IMR-90 (cell line): ENCODE results near the gene VIPR2. TPM values are rescaled to one million over a fixed set of nuclear protein-coding genes. Genes with fewer than 3 reads are reported as not detected.

ENCODE experiments used
- ATAC-seq: fragments of 200-7000 bp; cut with Tn5 transposase; 2 replicates; pipeline ENCODE4 v1.9.1; 2020; ENCODE audit warnings: low read depth, mild to moderate bottlenecking, moderate library complexity
- BruUV-seq: library from RNA; stranded (reverse); fragments of 400-500 nt; replicated peaks from 2 replicates; lab custom pipeline; 2021; lab: Mats Ljungman, UMichigan
- CTCF ChIA-PET: fragments of 300-600 bp; formaldehyde crosslinking; extraction: SDS; loops from one replicate; lab custom pipeline; 2021; ENCODE audit warnings: antibody characterized with exemption; lab: Yijun Ruan, JAX
- POLR2A ChIA-PET: fragments of 300-600 bp; sonication (Branson Sonifier 250); formaldehyde crosslinking; loops from one replicate; lab custom pipeline; 2022; ENCODE audit warnings: antibody characterized with exemption; ENCODE audit not compliant: unreplicated experiment; lab: Charles Lee
- DNase-seq: peaks from one replicate; pipeline ENCODE4 v3.0.0; 2013
- H2AFZ ChIP-seq: replicated peaks from 2 replicates; pipeline ENCODE3; 2013; ENCODE audit warnings: low read length, mild to moderate bottlenecking; ENCODE audit not compliant: poor library complexity
- H2AK5ac ChIP-seq: 2 replicates; pipeline ENCODE4 v1.6.1; 2013; ENCODE audit warnings: low read depth, low read length, inconsistent platforms
- H2AK9ac ChIP-seq: replicated peaks from 2 replicates; pipeline ENCODE3; 2013; ENCODE audit warnings: mild to moderate bottlenecking, low read depth, low read length, moderate library complexity; ENCODE audit not compliant: poor library complexity
- H2BK120ac ChIP-seq: 2 replicates; pipeline ENCODE4 v1.6.1; 2013; ENCODE audit warnings: low read depth, low read length, inconsistent platforms
- H2BK15ac ChIP-seq: 3 replicates; pipeline ENCODE4 v1.6.1; 2013; ENCODE audit warnings: low read depth, low read length, inconsistent platforms
- H2BK20ac ChIP-seq: 2 replicates; pipeline ENCODE4 v1.6.1; 2013; ENCODE audit warnings: low read depth, mild to moderate bottlenecking, inconsistent platforms, low read length, moderate library complexity
- H2BK5ac ChIP-seq: 2 replicates; pipeline ENCODE4 v1.6.1; 2013; ENCODE audit warnings: mild to moderate bottlenecking, low read depth, low read length, inconsistent platforms; ENCODE audit not compliant: poor library complexity, severe bottlenecking
- H3K14ac ChIP-seq: replicated peaks from 2 replicates; pipeline ENCODE4 v1.6.1; 2013; ENCODE audit warnings: low read depth, low read length, inconsistent platforms
- H3K18ac ChIP-seq: 2 replicates; pipeline ENCODE4 v1.6.1; 2013; ENCODE audit warnings: low read depth, low read length, control low read depth
- H3K23ac ChIP-seq: 2 replicates; pipeline ENCODE4 v1.6.1; 2013; ENCODE audit warnings: low read depth, low read length, inconsistent platforms
- H3K27ac ChIP-seq: 2 replicates; pipeline ENCODE4 v1.5.1; 2013; ENCODE audit warnings: mild to moderate bottlenecking, control low read depth, low read length; ENCODE audit not compliant: insufficient read depth
- H3K27me3 ChIP-seq: 2 replicates; pipeline ENCODE4 v1.6.1; 2013; ENCODE audit warnings: low read length; ENCODE audit not compliant: control insufficient read depth, insufficient read depth
- H3K36me3 ChIP-seq: 2 replicates; pipeline ENCODE4 v1.6.1; 2013; ENCODE audit warnings: low read length, mixed read lengths; ENCODE audit not compliant: control insufficient read depth, insufficient read depth
- H3K4ac ChIP-seq: 2 replicates; pipeline ENCODE4 v1.6.1; 2013; ENCODE audit warnings: low read depth, low read length, inconsistent platforms
- H3K4me1 ChIP-seq: 2 replicates; pipeline ENCODE4 v1.6.1; 2013; ENCODE audit warnings: low read length, mixed read lengths; ENCODE audit not compliant: control insufficient read depth, insufficient read depth
- H3K4me2 ChIP-seq: 2 replicates; pipeline ENCODE4 v1.6.1; 2013; ENCODE audit warnings: low read depth, mild to moderate bottlenecking, control low read depth, low read length, moderate library complexity
- H3K4me3 ChIP-seq: 2 replicates; pipeline ENCODE4 v1.5.1; 2013; ENCODE audit warnings: low read depth, mild to moderate bottlenecking, control low read depth, low read length, moderate library complexity; ENCODE audit not compliant: insufficient read depth
- H3K56ac ChIP-seq: 2 replicates; pipeline ENCODE4 v1.6.1; 2013; ENCODE audit warnings: low read length, inconsistent platforms; ENCODE audit not compliant: insufficient read depth; ENCODE audit errors: extremely low read depth
- H3K79me1 ChIP-seq, 2 experiments: 2 replicates each; pipeline ENCODE4 v1.6.1; 2013; ENCODE audit warnings: low read length in 2 of 2, inconsistent platforms in 1 of 2, low read depth in 1 of 2
- H3K9ac ChIP-seq: 2 replicates; pipeline ENCODE4 v1.6.1; 2013; ENCODE audit warnings: low read depth, low read length, control low read depth
- H3K9me1 ChIP-seq: 2 replicates; pipeline ENCODE4 v1.6.1; 2013; ENCODE audit warnings: low read length, inconsistent platforms; ENCODE audit not compliant: insufficient read depth
- H3K9me3 ChIP-seq: 2 replicates; pipeline ENCODE4 v1.6.1; 2013; ENCODE audit warnings: low read length; ENCODE audit not compliant: control insufficient read depth, insufficient read depth
- H4K20me1 ChIP-seq: 2 replicates; pipeline ENCODE4 v1.6.1; 2013; ENCODE audit warnings: low read length, inconsistent platforms; ENCODE audit not compliant: insufficient read depth
- H4K5ac ChIP-seq: 2 replicates; pipeline ENCODE4 v1.6.1; 2013; ENCODE audit warnings: mild to moderate bottlenecking, low read depth, low read length, control low read depth
- H4K8ac ChIP-seq, 2 experiments: 2 replicates each; pipeline ENCODE4 v1.6.1; 2013; ENCODE audit warnings: low read depth in 2 of 2, low read length in 2 of 2, control low read depth in 1 of 2, inconsistent platforms in 1 of 2
- H4K91ac ChIP-seq: 2 replicates; pipeline ENCODE4 v1.6.1; 2013; ENCODE audit warnings: low read depth, low read length, inconsistent platforms; ENCODE audit not compliant: insufficient read depth
- BHLHE40 ChIP-seq: fragments of 150-350 bp; IDR thresholded peaks from 2 replicates; pipeline ENCODE4 v1.6.1; 2016; ENCODE audit warnings: mild to moderate bottlenecking, low read depth, low read length
- CEBPB ChIP-seq: IDR thresholded peaks from 2 replicates; pipeline ENCODE4 v1.6.1; 2012; ENCODE audit warnings: low read depth, low read length, improper control_type of control experiment
- CHD1 ChIP-seq: IDR thresholded peaks from 2 replicates; pipeline ENCODE4 v1.6.1; 2012; ENCODE audit warnings: low read depth, low read length, improper control_type of control experiment
- CTCF ChIP-seq: conservative IDR thresholded peaks from 2 replicates; pipeline ENCODE4 v1.5.1; 2012; ENCODE audit warnings: mild to moderate bottlenecking, low read depth, low read length, improper control_type of control experiment
- ELK1 ChIP-seq: fragments of 150-350 bp; IDR thresholded peaks from 2 replicates; pipeline ENCODE4 v1.6.1; 2016; ENCODE audit warnings: low read depth, mild to moderate bottlenecking, low read length, moderate library complexity, borderline replicate concordance
- FOS ChIP-seq: fragments of 150-350 bp; IDR thresholded peaks from 2 replicates; pipeline ENCODE4 v1.6.1; 2016; ENCODE audit warnings: low read depth, low read length
- MAFK ChIP-seq: IDR thresholded peaks from 2 replicates; pipeline ENCODE4 v1.6.1; 2012; ENCODE audit warnings: low read depth, low read length, improper control_type of control experiment
- MAZ ChIP-seq: IDR thresholded peaks from 2 replicates; pipeline ENCODE4 v1.6.1; 2012; ENCODE audit warnings: low read depth, mild to moderate bottlenecking, low read length, improper control_type of control experiment, moderate library complexity, borderline replicate concordance
- MXI1 ChIP-seq: IDR thresholded peaks from 2 replicates; pipeline ENCODE4 v1.6.1; 2012; ENCODE audit warnings: low read depth, mild to moderate bottlenecking, low read length, moderate library complexity, borderline replicate concordance
- NFE2L2 ChIP-seq: fragments of 150-350 bp; IDR thresholded peaks from 2 replicates; pipeline ENCODE4 v1.6.1; 2016; ENCODE audit warnings: low read depth, mild to moderate bottlenecking, low read length
- RAD21 ChIP-seq: IDR thresholded peaks from 2 replicates; pipeline ENCODE4 v1.6.1; 2012; ENCODE audit warnings: low read length, improper control_type of control experiment
- RCOR1 ChIP-seq: IDR thresholded peaks from 2 replicates; pipeline ENCODE4 v1.6.1; 2012; ENCODE audit warnings: mild to moderate bottlenecking, low read length, improper control_type of control experiment; ENCODE audit not compliant: insufficient replicate concordance
- RFX5 ChIP-seq: IDR thresholded peaks from 2 replicates; pipeline ENCODE4 v1.8.0; 2012; ENCODE audit warnings: low read depth, mild to moderate bottlenecking, low read length, moderate library complexity
- SMC3 ChIP-seq: fragments of 150-350 bp; IDR thresholded peaks from 2 replicates; pipeline ENCODE4 v1.6.1; 2016; ENCODE audit warnings: low read depth, mild to moderate bottlenecking, antibody characterized with exemption, low read length, moderate library complexity
- USF2 ChIP-seq: fragments of 150-350 bp; IDR thresholded peaks from 2 replicates; pipeline ENCODE4 v1.6.1; 2017; ENCODE audit warnings: mild to moderate bottlenecking, antibody characterized with exemption, low read length, low read depth
- WGBS, 2 experiments: methylation state at CpG; one replicate each; pipeline versions ENCODE4 v1.1.5 to v1.1.7; 2013; ENCODE audit warnings: missing lambda C conversion rate in 2 of 2; ENCODE audit not compliant: insufficient read length in 1 of 2; ENCODE audit errors: extremely low coverage in 2 of 2; 5-methylcytosine and 5-hydroxymethylcytosine counted together
- dilution Hi-C: fragments of 300-500 bp; cut with HindIII; formaldehyde crosslinking; loops from one replicate; pipeline ENCODE4 v1.14.3; 2018; ENCODE audit warnings: low sequenced_read_pairs; ENCODE audit not compliant: unreplicated experiment
- in situ Hi-C: fragments of 300-500 bp; cut with MboI; formaldehyde crosslinking; loops from 3 replicates; pipeline ENCODE4 v1.14.3; 2019; ENCODE audit warnings: low sequenced_read_pairs, inconsistent platforms, mixed read lengths
- intact Hi-C: fragments of 100-400 bp; cut with micrococcal nuclease; formaldehyde crosslinking; loops from 2 replicates; pipeline ENCODE4 v1.10.0; 2022
- polyA plus RNA-seq, 3 experiments: library from polyadenylated mRNA; depleted of rRNA; stranded (reverse); fragments of >200 nt; gene quantifications; 2 replicates each; pipeline ENCODE4 v1.2.3, GENCODE V29; 2012; ENCODE audit warnings: low replicate concordance in 1 of 3
- total RNA-seq: library from RNA; depleted of rRNA; stranded (reverse); fragments of >200 nt; gene quantifications from 2 replicates; pipeline ENCODE4 v1.2.3, GENCODE V29; 2012

VIPR2 gene
- total and polyA plus RNA-seq, 2 of the 4 experiments (the other 2 are of a cell fraction): not detected

GRCh38 chr7:159083698-159084068, 61.0 kb downstream of the VIPR2 start:
- H2AK5ac ChIP-seq: no peak overlapping the region
- no peak overlapping the region for H3K27ac ChIP-seq
- H3K9me3 ChIP-seq: peaks cover 39% of the 10 kb centered on the region
- no peak overlapping the region for H3K14ac ChIP-seq
- no peak overlapping the region for H3K4ac ChIP-seq
- no peaks in the 10 kb centered on the region for H4K20me1 ChIP-seq
- no peak overlapping the region for H2BK120ac ChIP-seq
- TF ChIP-seq RCOR1 (no peak), MAZ (no peak), RFX5 (no peak), BHLHE40 (no peak), MAFK (no peak), CTCF (no peak), USF2 (no peak), FOS (no peak), SMC3 (no peak), NFE2L2 (no peak), ELK1 (no peak), MXI1 (no peak), CHD1 (no peak), CEBPB (no peak), RAD21 (no peak)
- H3K4me3 ChIP-seq: no peak overlapping the region
- no peak overlapping the region for H2BK5ac ChIP-seq
- H3K9me1 ChIP-seq: no peaks in the 10 kb centered on the region
- no peaks in the 10 kb centered on the region for H3K27me3 ChIP-seq
- ATAC-seq (no peak), DNase-seq (no peak)
- no peak overlapping the region for H4K91ac ChIP-seq
- no peak overlapping the region for H3K18ac ChIP-seq
- ChIA-PET CTCF (no interaction called here), POLR2A (no interaction called here)
- in situ Hi-C loops: no loop called here
- intact Hi-C loops: no loop called here
- H3K36me3 ChIP-seq: no peaks in the 10 kb centered on the region
- no peak overlapping the region for H3K23ac ChIP-seq
- no peak overlapping the region for H2BK20ac ChIP-seq
- no peak overlapping the region for H3K56ac ChIP-seq
- no CpG with 5 or more reads among the region's 2 CpGs for WGBS, 2 experiments
- no peak overlapping the region for H2BK15ac ChIP-seq
- BruUV-seq: no TSS peak
- H4K5ac ChIP-seq: no peak overlapping the region
- H3K4me1 ChIP-seq: no peaks in the 10 kb centered on the region
- H2AFZ ChIP-seq: no peak overlapping the region
- dilution Hi-C loops: no loop called here
- no peaks in the 10 kb centered on the region for H3K79me1 ChIP-seq
- H4K8ac ChIP-seq: no peak overlapping the region
- H3K9ac ChIP-seq: no peak overlapping the region
- H2AK9ac ChIP-seq: no peak overlapping the region
- no peak overlapping the region for H3K4me2 ChIP-seq
